NCI-H2171 treated with DMSO at 0.1 percent for 48 hours (cell line): Measurements from ENCODE around the gene SNTN.

Experiments used
- DNase-seq: peaks from one replicate; lab custom pipeline; 2025; lab: John Stamatoyannopoulos, UW

The SNTN gene

GRCh38 chr3:63652066-63652725 is at the start of gene SNTN:
SNTN (plus strand) TSS chr3:63652675; CDS start chr3:63652688, 13 bp downstream.
- no peak for DNase-seq

GRCh38 chr3:63607716-63608115 is 44.8 kb upstream of the SNTN start:
- no peak for DNase-seq

- DNase-seq: no peak
These were observed 43.1 kb upstream of the SNTN start for GRCh38 chr3:63609408-63609807.

DNA sequence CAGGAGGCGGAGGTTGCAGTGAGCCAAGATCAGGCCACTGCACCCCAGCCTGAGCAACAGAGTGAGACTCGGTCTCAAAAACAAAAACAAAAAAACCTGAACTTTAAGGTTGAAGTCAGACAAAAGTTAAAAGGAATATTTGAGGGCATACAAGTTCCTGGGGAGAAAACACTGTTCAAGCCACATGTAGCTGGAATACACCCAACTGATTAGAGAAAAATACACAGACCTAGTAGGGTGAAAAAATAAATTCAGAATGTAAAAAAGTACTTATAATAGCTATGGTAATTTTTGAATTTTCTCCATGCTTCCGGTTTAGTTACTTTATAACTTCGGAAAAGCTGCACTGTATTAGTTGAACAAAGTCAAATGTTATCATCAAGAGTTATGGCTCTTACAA is 42.6 kb upstream of the SNTN start:
- DNase-seq: no peak

DNA sequence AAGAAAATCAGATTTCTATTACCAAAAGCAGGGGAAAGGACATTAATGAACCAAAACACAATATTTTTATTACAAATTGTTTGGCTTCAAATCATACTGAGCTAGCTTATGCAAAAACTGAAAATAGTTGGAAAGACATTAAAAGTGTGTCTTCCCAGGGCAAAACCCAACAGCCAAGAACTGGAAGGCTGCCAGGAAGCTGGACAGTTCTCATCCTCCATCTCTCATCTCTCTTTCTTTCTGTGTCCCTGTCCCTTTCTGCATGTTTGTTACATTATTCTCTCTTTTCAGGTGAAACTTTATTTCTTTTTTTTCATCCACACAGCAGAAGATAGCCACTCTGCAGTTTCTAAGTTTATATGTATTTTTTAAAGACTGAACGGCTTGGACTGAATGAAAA is 41.1 kb upstream of the SNTN start:
- no peak for DNase-seq

- no peak for DNase-seq
These were observed 38.9 kb upstream of the SNTN start for GRCh38 chr3:63613561-63613960.

- DNase-seq: no peak
These were observed 35.1 kb upstream of the SNTN start for GRCh38 chr3:63617391-63617790.

GRCh38 chr3:63624941-63625560 is 27.4 kb upstream of the SNTN start:
- no peak for DNase-seq

DNA sequence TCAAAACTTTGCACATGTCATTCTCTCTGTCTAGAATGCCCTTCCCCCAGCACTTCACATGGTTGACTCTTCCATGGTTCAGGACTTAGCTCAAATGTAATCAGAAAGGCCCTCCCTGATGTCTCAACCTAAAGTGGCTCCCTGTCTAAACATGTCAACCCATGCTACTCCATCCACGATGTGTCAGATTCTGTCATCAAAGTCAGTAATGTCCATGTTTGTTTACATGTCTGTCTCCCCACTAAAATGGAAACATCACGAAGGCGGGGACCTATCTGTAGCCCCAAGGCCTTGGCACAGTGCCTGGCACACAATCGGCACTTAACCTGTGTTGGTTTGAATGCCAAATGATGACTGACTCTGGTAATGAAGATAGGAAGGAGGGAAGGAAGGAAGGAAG is 20.8 kb upstream of the SNTN start:
- no peak for DNase-seq

DNA sequence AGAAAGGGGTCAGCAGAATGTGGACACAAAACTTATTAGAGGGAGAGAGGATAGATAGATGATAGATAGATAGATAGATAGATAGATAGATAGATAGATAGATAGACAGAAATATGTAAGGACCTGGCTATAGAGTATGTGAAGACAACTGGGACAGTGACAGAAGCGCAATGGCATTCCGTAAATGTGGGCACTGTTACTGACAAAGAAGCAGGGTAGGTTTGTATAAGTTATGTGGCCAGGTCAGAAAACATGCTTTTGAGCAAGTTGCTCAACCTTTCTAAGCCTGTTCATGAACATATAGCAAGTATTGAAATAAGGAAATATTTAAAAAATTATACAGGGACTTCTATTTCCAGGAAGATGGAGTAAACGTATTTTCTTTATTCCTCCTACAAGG is 17.3 kb upstream of the SNTN start:
- no peak for DNase-seq

GRCh38 chr3:63639806-63640205 is 12.7 kb upstream of the SNTN start:
- DNase-seq: no peak

DNA sequence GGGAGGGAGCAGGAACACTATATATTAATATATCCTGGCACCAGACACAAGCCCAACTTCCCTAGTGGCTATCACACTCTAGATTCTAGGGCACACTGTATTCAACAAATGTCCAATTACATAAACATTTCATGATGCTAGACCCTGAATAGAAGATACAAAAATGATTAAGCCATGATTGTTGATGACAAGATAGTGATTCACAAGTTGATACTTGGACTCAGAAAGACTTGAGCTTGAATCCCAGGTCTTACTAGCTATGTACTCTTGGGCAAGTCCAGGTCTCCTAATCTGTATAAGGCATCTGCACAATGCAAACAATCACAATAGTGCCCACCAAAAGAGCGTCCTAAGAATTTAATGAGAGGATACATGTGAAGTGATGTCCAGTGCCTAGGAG is 10.0 kb upstream of the SNTN start:
- no peak for DNase-seq

DNA sequence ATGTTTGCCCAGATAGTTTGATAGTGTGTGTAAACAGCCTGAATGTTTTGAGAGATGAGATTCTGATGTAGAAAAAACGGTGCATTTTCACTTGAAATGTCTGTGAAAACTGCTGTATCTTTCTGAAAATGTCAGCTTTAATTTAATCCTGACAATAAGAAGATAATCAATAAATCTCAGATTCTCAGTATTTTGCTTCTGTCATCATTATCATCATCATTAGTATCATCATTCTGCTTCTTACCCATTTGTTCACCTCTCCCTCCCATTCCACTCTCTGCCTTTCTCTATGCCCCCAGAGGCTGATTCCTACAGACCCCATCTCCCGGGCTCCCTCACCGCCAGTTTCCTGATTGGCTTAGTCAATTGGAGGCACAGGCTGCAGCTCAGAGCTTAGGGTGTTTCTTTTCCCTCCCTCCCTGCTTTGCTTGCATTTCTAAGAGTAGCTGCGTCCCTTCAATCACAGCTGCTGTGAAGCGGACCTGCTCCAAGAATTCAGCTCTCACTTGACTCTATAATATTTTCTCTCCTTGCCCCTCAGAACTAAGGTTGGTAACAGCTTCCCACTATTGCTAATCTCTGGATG is 8.2 kb upstream of the SNTN start:
- DNase-seq: no peak

GRCh38 chr3:63644928-63645781 is 7.3 kb upstream of the SNTN start:
- peak; percentile 39 for DNase-seq

DNA sequence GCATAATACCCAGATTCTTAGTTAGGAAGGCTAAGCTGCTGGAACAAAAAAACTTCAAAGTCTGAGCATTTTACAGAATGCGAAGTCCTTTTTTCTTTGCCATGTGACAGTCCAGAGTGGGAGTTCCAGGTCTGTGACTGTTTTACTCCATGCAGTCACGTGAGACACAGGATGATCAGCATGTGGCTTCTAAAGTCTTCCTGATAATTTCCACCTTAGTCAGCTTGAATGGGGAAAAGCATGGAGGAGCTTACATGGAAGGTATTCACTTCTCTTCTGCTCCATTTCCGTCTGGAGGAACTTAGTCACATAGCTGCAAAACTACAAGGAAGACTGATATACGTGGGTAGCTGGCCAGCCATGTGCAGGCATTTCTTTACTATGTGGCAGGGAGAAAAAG is 1.7 kb downstream of the SNTN start:
- DNase-seq: no peak

DNA sequence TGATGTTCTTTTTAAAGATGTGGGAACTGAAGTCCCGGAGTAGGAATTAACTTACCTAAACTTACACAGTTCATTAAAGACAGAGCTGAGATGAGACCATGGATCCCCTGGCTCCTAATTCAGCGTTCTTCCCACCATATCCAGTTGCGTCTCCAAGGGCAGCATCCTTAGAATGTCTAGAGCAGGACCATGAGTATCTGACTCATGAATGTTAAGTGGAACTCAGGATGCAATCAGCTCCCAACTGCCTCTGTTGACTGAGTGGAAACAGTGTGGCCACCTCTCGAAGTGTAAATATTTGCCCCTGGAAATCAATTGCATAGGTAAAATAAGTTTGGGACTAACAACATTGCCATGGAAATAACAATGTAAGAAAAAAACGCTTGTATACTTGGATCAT is 2.5 kb downstream of the SNTN start:
- no peak for DNase-seq

DNA sequence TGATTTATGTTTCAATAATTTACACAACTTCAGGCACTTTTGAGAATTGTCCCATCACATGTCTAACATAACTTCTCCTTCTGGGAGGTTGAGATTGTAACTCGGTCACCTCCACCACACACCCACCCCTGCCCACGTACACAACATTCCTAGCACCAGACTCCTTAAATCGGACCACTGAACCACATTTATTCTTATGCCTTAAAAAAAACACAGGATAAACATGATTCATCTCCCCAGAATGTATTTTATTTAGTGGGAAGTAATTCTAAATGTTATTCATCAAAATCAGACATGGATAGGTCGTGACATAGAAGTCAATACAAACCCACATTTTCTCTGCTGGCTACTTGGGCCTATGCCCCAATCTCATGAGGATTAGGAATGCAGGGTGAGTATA is 3.0 kb downstream of the SNTN start:
- no peak for DNase-seq

DNA sequence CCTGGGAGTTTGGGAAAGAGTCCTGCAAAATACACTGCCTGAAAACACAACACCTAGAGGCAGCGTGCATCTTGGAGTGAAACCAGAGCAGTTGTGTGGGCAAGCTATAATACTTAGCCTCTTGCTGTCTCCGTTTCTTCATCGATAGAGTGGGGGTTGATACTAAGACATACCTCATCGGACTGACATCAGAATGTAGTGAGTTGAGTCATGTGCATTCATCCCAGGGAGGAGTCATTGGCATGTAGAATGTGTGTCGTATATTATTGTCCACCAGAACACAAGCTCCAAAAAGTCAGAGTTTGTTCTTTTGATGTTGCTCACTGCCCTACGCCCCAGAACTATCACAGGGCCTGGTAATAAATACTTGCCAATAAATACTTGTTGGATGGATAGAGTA is 4.3 kb downstream of the SNTN start:
- DNase-seq: no peak

DNA sequence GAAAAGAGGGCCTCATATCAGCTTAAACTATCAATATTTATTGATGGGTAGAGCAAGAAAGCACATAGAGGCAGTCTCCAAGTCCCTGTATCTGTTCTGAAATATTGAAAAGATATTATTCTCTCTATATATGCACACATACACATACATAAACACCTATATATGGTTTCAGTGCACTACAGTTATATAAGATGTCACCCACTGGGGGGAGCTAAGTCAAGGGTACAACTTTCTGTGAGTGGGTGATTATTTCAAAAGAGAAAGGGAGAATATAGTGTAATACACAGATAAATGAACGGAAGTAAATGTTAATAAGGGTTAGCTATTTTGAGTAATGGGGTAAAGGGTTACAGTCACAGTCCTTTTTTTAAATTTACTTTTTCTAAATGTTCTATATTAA is 8.8 kb downstream of the SNTN start:
- DNase-seq: no peak

DNA sequence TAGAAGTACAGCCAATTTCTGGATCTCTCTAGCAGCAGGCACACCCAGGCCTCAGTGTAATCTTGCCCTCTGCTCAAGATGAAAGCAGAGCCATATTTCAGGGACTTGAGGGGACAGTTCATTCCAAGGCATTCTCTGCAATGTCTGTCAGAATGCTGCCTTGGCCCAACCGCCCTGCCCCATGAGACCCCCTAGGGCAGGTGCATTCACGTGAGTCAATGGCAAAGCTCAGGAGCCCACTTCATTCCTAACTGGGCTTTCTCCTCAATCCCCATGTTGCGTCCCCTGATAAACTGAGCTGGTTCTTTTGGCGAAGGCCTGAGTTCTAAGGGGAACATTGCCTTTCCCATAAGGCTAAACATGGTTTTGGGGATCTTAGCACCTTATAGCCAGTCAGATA is 9.5 kb downstream of the SNTN start:
- no peak for DNase-seq

- no peak for DNase-seq
These were observed 10.0 kb downstream of the SNTN start for GRCh38 chr3:63662500-63662899.

- no peak for DNase-seq
These were observed 18.1 kb downstream of the SNTN start for GRCh38 chr3:63670544-63670943.

- DNase-seq: no peak
These were observed 20.6 kb downstream of the SNTN start for GRCh38 chr3:63673111-63673510.
